CD4-positive, alpha-beta T cell treated with Interleukin-4 for 4 hours (primary cell): Measurements from ENCODE around the gene TTLL3.
A peak's percentile ranks its signal among the peaks of the same experiment; 100 is the strongest.

Experiments used
- DNase-seq: peaks from one replicate; pipeline ENCODE4 v3.0.0-alpha.2; 2020

Gene TTLL3

DNA sequence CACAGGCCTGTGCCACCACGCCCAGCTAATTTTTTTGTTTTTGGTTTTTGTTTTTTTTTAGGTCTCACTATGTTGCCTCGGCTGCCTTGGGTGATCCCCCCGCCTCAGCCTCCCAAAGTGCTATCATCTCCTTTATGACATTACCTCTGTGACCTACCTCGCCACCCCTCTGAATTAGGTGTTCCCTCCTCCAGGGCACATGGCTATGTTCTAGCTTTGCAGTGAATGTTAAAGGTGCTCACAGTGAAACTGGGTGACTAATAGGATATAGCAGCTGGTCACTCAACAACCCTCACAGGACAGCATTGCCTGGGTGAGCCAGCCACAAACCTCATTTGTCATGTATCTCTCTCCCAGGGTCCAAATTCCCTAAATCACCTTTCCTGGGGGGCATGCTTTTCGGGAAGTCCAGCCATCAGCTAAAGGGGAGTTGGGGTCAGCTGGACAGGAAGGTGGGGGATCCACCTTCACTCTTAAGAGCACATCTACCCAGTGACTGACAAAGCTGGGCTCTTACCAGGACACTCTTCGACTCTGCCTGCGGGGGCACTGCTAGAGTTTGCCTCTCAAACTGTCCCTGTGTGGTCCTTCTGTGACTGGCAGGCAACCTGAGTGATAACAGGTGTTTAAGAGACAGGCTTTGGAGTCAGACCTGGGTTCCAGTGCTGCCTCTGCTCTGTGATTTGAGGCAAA lies 1.6 kb upstream of the TTLL3 start:
- DNase-seq, result peak; percentile 49

DNA sequence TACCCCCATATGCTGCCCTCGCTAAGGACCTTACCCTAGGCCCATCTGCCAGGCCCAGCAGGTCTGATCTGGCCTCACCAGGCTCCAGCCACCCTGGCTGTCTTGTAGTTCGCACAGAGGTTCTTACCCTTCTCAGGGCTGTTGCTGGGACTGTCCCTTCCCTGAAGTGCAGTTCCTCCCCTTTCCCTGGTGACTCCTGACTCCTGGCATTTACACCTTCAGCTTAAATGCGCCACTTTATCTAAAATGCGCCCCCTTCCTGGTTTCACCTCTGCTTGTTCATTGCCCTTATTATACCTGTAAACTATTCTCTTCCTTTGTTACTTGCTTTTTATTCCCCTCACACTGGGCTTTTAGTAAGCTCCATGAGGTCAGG lies 835 bp upstream of the TTLL3 start:
- DNase-seq, result no peak

DNA sequence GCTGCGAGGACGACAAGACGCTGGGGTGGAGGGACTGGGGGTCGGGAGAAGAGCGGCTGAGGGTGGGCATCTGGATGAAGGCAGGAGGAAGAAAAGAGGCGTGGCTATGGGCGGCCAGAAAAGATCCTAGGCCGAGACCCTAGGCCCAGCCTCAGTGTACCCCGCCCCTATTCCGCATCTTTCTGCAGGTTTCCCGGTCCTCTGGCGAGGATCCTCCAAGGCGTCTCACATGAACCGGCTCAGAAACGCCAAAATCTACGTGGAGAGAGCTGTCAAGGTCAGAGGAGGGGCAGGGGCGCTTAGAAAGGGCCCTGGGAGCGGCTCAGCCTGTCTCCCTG lies 340 bp downstream of the TTLL3 start:
- no peak for DNase-seq

DNA sequence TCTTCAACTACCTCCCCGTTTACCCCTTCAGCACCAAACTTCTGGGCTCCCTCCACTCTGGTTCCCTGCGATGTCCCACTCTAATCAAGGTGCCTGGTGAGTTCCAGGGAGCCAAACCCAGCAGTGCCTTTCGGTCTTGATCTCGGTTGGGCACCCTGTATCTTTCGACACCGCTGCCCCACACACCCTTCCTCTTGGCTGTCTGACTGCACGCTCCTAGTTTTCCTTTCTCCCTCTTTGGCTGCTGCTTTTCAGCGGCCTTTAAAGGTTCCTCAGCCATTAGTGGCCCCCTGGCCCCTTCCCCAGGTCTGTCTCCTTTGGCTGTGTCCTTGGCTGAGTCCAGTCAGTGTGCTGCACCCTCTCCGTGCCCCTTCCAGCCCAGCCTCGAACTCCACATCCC lies 784 bp downstream of the TTLL3 start:
- DNase-seq, result no peak

DNA sequence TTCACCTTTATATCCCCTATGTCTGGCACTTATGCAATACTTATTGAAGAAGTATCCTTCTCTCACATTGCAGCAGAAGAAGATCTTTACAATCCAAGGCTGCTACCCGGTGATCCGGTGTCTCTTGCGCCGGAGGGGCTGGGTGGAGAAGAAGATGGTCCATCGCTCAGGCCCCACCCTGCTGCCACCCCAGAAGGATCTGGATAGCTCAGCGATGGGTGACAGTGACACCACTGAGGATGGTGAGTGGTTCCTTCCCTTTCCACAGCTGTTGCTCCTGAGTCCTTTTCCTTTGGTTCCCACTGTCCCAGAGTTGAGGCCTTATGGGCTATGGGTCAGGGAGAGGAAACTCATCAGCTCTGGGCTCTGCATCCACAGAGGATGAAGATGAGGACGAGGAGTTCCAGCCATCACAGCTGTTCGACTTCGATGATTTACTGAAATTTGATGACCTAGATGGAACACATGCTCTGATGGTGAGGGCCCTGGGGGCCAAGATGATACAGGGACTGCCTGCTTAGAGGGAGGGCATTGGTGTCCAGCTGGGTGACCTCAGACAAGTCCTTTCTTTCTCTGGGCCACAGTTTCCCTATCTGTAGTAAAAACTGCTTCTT lies 2.9 kb downstream of the TTLL3 start:
- DNase-seq, result no peak

DNA sequence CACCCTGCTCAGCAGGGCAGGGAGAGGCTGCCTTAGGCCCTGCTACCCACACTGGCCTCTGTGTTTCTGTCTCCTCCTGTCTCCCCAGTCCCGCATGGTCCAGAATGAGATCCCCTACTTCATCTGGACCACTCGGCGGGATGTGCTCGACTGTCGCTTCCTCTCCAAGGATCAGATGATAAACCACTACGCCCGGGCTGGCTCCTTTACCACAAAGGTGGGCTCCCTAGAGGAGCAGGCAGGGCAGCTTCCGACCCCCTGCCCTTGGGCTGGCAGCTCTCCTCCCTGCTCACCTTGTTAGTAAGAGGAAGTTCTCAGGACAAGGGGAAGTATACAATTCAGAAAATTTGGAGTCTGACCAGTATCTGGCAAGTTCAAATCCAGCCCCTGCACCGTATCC lies 5.9 kb downstream of the TTLL3 start:
- DNase-seq, result no peak

DNA sequence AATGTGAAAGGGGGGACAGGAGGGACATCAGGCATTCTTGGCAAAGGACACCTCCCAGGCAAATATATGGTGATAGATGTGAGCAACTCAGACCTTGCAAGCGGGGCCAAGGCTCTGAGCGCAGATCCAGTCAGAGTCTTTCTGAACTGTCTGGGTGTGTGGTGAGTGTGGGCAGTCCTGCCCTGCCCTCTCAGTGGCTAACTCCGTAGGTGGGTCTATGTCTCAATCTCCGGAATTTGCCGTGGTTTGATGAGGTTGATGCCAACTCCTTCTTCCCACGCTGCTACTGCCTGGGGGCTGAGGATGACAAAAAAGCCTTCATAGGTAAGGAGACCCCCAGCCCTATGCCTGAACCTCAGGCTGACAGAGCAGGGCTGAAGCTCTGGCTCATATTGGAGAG lies 7.4 kb downstream of the TTLL3 start:
- no peak for DNase-seq

DNA sequence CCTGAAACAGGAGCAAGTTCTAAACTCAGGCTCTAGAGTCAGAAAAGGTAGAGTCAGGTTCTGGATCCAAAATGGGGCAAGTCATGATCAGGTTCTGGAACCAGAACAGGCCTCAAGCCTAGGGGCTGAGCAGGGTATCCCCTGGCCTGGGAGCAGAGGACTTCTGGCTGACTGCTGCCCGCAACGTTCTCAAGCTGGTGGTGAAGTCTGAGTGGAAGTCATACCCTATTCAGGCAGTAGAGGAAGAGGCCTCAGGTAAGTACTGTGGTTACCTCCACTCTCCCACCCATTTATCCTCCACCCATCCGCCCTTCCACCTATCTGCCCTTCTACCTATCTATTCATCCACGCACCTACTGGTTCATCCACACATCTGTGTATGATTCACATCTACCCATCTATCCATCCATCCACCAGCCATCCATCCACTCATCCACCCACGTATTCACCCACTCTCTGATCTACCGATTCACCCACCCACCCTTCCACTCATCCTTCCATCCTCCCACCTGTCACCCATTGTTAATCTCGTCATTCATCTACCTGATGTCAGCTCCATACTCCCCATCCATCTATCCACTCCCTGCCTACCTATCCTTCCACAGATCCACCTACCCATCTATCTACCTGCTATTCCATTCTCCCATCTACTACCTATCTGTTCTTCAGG lies 8.7 kb downstream of the TTLL3 start:
- no peak for DNase-seq

DNA sequence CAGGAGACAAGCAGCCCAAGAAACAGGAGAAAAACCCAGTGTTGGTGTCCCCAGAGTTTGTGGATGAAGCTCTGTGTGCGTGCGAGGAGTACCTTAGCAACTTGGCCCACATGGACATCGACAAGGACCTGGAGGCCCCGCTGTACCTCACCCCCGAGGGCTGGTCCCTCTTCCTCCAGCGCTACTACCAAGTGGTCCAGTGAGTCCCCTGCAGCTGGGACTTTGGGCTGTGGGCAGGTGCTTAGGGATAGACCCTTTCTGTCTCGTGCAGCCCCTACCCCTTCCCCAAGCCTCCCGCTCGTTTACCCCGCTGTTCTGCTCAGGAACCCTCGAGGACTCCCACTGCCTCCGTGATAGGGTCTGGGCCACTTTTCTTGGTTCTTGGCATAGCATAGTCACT lies 10.5 kb downstream of the TTLL3 start:
- no peak for DNase-seq

DNA sequence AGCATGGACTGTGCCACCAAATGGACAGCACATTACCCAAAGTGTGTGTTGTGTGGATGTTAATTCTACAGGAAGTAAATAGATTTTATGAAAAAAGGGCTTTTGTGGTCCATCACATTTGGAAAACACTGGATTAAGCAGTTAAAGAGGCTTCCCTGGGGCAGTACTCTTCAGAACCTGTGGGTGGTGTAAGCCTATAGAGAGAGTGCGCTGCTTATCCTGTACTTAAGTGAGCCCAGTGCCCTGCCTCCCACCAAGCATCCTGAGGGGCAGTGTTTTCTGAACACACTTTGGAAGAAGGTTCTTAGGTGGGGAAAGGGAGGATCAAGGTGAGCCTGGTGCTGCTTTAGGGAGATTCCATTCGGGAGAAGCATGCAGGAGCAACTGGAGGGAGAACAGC lies 10.9 kb downstream of the TTLL3 start:
- DNase-seq, result no peak

DNA sequence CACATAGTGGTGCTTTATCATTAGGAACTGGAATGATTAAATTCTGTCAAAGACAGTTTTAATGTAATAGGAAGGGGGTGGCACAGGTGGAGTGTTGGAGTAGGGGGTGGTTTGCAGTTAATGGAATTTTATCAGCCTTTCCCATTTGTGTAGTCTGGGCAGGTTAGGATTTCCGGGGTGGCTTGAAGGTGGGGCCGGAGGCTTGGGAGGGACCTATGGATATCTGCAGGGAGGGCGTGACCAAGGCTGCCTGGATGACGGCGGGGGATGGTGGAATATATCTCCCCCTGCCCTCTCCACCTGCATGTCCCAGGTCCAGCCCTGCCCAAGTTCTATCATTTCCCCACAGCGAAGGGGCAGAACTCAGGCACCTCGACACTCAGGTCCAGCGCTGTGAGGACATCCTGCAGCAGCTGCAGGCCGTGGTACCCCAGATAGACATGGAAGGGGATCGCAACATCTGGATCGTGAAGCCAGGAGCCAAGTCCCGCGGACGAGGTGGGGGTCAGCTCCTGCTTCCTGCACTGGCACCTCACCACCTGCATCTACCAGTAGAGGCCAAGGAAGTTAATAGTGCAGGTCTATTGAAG lies 15.5 kb downstream of the TTLL3 start:
- DNase-seq, result no peak

DNA sequence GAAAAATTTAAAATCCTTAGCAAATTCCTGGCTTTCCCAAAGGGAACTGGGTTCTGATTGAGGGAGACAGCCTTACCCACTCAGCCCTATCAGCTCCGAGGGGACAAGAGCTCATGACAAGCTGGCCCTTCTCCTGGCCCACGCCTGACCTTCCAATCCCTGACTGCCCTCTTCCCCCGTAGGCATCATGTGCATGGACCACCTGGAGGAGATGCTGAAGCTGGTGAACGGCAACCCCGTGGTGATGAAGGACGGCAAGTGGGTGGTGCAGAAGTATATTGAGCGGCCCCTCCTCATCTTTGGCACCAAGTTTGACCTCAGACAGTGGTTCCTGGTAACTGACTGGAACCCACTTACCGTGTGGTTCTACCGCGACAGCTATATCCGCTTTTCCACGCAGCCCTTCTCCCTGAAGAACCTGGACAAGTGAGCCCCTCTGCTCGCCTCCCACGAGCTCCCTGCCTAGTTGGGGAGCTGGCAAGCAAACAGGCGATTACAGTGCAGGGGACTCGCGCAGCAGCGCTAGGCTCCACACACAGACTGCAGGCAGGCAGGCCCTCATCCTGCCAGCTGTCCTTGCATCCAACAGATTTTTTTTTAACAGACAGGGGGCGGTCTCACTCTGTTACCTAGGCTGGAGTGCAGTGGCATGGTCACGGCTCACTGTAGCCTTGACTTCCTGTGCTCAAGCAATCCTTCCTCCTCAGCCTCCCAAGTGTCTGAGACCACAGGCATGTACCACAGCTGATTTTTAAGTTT lies 16.9 kb downstream of the TTLL3 start:
- DNase-seq, result no peak

DNA sequence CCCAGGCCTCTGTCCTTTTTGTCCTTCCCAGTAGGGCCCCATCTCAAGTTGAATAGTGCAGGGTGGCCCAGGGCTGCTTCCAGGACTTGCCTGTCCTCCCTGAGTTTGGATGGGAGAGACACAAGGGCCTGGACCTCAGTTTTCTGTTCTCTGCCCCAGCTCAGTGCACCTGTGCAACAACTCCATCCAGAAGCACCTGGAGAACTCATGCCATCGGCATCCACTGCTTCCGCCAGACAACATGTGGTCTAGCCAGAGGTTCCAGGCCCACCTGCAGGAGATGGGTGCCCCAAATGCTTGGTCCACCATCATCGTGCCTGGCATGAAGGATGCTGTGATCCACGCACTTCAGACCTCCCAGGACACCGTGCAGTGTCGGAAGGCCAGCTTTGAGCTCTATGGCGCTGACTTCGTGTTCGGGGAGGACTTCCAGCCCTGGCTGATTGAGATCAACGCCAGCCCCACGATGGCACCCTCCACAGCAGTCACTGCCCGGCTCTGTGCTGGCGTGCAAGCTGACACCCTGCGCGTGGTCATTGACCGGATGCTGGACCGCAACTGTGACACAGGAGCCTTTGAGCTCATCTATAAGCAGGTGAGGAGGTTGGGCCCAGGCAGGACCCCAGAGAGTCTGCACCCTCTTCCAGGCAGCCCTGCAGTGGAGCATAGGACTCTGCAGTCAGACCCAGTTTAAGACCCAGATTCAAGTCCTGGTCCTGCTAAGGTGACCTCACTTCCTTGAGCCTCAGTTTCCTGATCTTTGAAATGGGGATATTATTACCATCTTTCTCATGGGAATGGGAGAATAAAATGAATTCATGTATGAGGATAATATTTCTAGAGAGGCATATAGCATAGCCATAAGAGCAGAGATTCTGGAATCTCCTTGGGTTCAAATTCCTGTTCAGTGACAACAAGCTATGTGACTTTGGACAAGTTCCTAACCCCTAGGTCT lies 19.0 kb downstream of the TTLL3 start:
- DNase-seq, result no peak

DNA sequence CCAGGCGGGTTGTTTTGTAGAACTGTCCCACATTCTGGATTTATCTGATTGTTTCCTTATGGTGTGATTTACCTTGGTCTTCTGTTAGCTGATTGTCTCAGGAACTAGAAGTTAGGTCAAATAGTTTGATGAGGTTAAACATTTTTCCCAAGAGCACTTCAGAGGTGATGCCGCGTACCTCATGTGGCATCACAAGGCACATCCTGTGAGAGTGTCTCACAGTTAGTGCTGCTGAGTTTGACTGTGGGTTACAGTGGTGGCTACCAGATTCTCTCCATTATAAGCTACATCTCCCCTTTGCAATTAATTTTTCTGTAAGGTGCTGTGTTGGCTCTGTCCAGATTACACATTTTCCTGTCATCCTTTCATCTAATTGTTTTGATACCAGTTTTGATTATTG lies 21.2 kb downstream of the TTLL3 start:
- DNase-seq, result no peak

DNA sequence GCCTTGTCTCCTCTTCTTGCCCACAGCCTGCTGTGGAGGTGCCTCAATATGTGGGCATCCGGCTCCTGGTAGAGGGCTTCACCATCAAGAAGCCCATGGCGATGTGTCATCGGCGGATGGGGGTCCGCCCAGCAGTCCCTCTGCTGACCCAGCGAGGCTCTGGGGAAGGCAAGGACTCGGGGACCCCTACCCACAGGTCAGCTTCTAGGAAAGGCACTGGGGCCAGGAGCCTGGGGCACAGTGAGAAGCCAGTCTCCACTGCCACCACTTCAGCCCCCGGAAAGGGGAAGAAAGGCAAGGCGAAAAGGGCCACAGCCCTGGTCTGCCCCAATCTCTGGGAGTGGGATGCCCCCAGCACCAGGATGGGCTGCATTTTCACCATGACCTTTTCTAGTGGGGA lies 23.0 kb downstream of the TTLL3 start:
- no peak for DNase-seq

DNA sequence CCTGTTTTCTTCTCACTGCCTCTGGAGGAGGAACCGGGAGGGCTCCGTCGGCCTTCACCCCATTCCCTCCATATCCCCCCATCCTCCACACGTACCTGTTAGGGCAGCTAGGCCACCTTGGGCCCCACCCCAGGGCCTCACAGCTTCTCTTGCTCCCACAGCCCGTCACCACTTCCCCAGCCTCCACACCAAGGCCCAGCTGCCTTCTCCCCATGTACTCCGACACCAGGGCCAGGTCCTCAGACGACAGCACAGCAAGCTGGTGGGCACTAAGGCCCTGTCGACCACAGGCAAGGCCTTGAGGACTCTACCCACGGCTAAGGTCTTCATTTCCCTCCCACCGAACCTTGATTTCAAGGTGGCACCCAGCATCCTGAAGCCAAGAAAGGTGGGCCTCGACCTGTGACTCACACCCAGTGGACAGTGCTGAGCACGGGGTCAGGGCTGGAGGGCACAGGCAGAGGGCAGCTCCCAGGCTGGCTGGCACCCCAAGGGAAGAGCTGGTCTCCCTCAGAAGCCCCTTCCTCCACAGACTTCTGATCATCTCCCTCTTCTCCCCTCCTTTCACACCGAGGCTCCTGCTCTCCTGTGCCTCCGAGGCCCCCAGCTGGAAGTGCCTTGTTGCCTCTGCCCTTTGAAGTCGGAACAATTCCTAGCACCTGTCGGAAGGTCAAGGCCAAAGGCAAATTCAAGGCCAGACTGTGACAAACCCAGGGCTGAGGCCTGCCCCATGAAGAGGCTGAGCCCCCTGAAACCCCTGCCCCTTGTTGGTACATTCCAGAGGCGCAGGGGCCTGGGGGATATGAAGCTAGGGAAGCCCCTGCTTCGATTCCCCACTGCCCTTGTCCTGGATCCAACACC lies 24.7 kb downstream of the TTLL3 start:
- no peak for DNase-seq

DNA sequence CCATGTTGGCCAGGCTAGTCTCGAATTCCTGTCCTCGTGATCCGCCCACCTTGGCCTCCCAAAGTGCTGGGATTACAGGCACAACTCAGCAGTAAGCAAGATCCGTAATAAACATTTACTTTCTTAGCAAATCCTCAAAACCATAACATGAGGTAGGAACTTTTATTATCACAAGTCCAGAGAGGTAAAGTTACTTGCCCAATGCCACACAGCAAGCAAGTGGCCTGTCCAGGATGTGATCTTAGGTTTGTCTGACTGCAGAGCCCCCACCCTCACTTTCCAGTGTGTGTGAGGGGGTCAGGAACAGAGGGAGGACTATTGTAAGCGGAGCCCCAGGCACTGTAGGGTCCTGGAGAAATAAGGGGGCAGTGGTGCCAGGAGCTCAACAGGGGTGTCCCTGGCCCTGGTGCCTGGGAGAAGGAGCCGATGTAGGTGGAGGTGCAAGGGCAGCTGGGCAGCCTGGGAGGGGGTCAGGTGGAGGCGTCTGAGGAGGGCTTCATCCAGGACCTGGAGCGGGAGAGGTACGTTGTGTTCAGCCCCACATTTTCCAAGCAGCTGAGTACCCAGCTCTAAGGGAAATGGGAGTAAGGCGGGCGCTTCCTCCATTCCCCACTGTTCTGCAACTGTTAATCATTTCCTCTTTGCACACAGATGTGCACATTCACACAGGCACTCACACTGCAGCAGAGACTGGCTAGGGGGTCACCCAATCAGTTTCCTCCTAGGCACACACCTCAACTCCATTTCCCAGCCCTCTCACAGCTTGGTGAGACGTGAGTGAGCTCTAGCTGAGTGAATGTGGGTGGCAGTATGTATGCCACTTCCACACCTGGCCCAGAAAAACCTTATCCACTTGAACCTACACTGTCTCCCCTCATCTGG lies 27.9 kb downstream of the TTLL3 start:
- no peak for DNase-seq

DNA sequence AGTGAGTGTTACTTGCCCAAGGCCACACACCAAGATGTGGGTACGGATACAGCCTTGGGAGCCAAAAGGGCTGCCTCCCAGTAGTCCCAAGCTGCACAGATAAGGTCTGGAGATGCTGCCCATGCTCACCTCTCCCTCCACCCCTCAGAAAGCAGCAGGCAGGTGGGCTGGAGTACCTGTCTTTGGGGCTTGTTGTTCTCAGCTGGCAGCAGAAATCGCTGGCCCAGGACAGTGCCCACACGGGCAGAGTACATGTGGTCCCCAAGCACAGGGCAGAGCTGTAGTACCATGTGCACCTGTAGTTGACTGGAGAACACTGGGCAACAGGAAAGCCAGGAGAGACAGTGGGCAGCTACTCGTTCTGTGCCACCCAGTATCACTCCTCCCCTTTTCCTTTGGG lies 28.8 kb downstream of the TTLL3 start:
- no peak for DNase-seq

DNA sequence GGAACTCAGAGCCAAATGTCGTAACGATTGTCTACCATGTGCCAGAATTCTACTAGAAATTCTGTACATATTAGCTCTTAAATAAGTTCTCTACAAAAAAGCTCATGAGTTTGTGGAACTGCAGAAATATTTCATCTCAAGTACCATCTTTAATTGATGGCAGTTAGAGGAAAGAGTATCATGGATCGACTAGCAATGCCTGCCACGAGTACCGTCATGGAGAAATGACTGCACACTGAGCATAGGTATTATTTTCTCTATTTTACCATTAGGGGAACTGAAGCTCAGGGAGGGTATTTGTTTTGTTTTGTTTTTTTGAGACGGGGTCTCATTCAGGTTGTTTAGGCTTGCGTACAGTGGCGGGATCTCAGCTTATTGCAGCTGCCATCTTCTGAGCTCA lies 31.0 kb downstream of the TTLL3 start:
- DNase-seq, result no peak

DNA sequence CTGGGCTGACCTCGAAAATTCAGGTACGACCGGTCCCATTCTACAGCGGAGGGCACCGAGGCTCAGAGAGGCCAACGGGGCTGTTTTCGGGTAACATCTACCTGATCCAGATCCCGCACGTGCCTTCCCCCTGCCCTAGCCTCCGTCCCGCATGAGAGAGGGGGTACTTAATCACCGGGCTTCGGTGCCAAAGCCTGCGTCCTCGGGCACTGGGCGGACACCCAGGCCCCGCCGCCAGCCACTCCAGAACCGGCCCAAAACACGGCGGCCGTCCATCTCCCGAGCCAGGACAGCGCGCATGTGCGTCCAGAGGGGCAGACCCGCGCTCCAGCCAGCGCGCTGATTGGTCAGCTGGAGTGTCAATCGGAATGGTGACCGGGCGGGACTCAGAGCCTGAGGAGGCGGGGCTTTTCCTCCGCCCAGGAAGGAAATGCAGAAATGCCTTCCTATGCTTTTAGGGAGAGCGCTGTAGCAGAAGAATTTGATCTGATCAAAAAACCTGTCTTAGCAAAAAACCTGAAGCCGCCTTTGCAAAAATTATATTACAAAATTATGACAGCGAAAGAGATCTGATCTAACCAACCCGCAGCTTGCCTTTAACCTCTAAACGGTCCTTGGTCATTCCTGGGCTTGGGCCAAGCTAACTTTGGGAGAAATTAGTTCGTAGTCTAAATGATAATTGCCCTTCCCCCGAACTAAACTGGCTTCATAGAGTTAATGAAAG lies 33.8 kb downstream of the TTLL3 start, which contains the start of gene RPUSD3:
Gene RPUSD3, minus strand, starts transcription at position 294 of the 724 bp plus-strand sequence. Its CDS starts 18 bp downstream, at position 276.
- peak; percentile 94 for DNase-seq
